Kasumi-1 (cell line): ENCODE measurements around the gene NDEL1.

ENCODE experiments used
- DNase-seq, 2 experiments: peaks; one replicate each; lab custom pipeline; 2025; lab: John Stamatoyannopoulos, UW

The NDEL1 gene

DNA sequence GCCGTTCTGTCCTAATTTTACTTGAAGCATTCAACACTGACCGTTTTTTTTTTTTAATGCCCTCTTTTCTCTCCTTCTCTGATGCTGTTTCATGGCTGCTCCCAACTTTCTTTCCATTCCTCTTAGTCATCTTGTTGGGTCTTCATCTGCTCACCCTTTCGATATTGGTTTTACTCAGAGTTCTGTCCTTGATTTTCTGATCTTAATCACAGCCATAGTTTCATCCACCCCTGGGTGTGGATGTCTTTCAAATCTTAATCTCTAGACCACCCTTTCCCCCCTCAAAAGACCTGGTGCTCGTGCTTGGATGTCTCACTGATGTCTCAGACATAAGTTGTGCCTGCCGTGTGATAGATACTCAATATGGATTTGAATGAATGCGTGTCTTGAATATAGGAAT, 22.4 kb downstream of the NDEL1 start:
- DNase-seq: no peak

DNA sequence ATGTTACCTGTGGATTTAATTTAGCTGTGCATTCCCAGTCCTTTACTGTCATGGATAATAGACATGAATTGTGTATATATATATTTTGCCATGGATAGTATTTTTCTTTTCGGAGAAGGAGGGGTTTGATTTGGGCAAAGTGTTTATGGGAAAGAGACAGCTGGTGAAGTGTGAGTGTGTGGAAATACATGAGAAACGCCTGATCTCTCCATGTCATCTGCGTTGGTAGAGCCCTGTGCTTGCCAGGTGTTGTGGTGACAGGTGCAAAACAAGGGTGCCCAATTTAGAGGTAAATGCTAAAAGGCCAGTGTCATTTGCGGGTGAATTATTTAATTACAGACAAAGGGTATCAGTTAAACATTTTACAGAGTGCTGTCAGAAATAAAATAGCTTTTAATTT, 23.4 kb downstream of the NDEL1 start:
- no peak for DNase-seq

GRCh38 chr17:8459831-8460230, 24.1 kb downstream of the NDEL1 start:
- no peak for DNase-seq

DNA sequence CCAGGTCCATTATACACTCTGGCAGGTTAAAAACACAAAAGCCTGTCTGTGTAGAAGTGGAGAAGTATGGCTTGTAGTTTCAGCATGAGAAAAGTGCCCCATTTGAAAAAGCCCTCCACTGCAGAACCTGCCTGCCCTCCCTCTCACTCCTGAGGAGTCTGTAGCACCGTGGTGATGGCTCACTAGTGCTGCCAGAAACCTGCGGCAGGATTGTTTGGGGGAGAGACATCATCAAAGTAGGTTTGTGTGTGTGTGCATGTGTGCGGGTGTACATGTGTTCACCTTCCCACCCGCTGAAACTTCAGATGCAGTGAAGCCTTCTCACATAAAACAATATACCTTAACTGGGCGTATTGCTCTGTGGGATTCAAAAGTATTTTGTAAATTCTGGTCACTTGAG, 26.9 kb downstream of the NDEL1 start:
- DNase-seq: no peak

DNA sequence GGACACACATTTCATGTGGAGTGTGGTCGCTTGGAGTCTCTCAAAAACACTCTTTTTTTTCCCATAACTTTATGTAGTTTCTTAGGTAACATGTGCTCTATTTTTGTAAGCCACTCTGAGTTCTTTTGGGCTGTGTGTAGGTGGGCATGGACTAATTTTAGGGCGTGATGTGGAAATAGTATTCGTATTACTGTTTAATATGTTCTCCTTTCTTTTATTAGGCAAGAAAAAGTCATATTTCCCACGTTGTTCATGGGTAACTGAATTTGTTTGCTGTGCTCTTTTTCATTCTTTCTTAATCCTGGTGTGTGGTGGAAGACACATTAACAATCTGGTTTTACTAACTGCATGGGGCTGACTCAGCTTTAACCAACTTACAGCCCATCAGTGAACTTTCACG, 27.4 kb downstream of the NDEL1 start:
- DNase-seq: no peak

GRCh38 chr17:8464941-8465340, 29.3 kb downstream of the NDEL1 start:
- DNase-seq: no peak

DNA sequence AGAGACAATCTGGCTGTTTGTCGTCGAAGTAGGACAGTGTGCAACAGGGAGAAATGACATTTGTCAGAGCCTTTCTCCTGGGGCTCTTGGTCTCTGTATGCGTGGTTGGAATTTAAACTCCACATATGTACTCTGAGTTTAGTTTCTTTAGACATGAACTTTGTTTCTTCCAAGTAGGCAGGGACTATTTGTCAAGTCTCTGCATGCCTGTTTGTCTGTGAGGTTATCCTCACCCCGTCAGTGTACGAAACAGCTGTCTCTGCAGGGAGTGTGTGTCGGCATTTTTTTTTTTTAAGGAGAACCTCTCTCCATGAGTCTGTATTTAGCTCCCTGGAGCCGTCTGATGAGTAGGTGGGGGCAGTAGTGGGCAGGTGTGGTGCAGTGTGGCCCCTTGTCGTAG, 29.7 kb downstream of the NDEL1 start:
- DNase-seq: no peak

DNA sequence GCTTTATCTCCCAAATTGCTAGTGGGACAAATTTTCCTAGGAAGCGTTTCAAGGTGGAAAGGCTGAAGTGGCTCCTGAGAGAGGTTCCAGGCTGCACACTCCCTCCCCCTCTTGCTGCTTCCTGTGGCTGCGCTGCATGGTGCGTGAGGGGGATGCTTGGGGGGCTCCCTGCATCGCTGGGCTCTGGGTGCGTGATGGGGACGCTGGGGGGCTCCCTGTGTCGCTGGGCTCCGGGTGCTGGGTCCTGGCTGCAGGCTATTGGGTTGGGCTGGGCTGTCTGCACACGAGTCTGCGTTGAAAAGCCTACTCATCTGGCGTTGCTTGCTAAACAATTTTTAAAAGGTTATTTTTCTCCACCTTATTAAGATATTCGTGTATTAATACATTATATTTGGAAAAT, 30.1 kb downstream of the NDEL1 start:
- DNase-seq: no peak

GRCh38 chr17:8466456-8466855, 30.8 kb downstream of the NDEL1 start:
- DNase-seq: no peak

- DNase-seq: no peak
Measured at GRCh38 chr17:8466873-8467272, 31.2 kb downstream of the NDEL1 start.

DNA sequence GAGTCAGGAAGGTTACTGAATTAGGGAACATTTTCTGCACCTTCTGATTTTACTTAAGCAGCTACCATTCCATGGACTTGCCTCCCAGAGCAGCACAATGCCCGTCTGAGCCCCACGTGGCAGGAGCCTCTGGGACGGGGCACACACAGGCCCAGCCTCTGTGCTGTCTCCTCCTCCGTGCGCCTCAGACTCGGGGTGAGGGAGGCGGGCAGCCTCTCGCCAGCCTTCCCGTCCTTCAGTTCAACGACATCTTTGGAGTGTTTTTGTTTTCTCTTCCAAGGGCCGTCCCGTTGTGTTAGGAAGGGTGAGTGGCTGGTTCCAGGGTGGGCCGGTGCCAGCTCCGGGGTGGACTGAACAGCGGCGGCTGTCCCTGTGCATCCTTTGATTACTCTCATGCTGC, 31.8 kb downstream of the NDEL1 start:
- no peak for DNase-seq

DNA sequence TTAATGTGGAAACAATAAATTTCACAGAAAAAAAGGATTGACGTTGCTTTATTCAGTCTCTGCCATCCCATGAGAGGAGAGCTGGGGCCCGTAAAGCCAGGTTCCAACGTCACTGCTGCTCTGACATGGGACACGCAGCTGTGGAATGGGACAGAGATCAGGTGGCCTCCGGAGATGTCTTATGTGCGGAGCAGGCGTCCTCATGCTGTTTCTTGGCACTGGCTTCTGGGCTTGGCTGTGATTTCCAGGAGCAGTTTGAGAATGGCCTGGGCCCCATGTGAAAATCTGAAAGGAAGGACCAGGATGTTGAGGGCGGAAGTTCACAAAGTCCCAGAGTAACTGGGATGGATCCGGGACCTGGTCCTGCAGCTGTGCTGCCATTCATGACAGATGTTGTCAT, 32.4 kb downstream of the NDEL1 start:
- DNase-seq: no peak

GRCh38 chr17:8468980-8469379, 33.3 kb downstream of the NDEL1 start:
- DNase-seq: no peak

DNA sequence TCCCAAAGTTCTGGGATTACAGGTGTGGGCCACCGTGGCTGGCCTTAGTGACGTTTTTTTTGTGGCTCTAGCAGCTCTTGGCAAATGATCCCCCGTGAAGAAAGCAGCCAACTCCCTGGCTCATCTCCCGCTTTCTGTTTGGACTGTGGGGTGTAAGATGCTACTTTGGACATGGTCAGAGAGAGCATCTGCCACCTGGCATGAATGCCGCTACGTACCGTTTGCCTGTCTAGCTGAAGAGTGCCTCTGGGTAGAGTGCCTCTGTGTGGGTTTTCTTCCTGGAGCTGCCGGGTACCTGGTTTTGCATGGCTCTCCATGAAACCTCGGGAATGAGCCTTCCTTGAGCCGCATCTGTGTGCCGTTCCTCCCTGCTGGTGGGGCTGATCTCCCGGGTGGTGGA, 34.3 kb downstream of the NDEL1 start:
- no peak for DNase-seq

GRCh38 chr17:8470447-8471047, 34.9 kb downstream of the NDEL1 start:
- no peak for DNase-seq

DNA sequence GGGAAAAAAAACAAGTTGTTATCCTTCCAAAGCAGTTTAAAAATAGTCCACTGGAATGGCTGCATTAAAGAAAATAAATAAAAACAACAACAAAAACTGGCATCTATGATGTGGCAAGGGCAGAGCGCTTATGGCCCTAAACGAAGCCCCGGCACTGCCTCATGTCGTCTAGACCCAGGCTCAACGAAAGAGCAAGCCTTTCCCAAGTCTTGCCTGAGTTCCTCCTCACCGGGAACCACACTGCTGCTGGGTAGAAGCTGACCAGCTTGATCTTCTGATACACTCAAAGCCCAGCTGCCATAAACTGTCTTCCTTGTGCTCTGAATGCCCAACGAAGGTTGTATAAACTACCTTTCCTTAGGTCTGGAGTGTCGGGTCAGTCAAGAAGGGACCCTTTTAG, 37.0 kb downstream of the NDEL1 start:
- DNase-seq: no peak

- no peak for DNase-seq
Measured at GRCh38 chr17:8473451-8474192, 37.9 kb downstream of the NDEL1 start.

- no peak for DNase-seq
Measured at GRCh38 chr17:8474826-8475225, 39.1 kb downstream of the NDEL1 start.

- DNase-seq: no peak
Measured at GRCh38 chr17:8475227-8475626, 39.5 kb downstream of the NDEL1 start.

GRCh38 chr17:8475781-8476180, 40.1 kb downstream of the NDEL1 start:
- no peak for DNase-seq

GRCh38 chr17:8476741-8477140, 41.1 kb downstream of the NDEL1 start:
- no peak for DNase-seq

GRCh38 chr17:8477171-8477570, 41.5 kb downstream of the NDEL1 start:
- DNase-seq: no peak

DNA sequence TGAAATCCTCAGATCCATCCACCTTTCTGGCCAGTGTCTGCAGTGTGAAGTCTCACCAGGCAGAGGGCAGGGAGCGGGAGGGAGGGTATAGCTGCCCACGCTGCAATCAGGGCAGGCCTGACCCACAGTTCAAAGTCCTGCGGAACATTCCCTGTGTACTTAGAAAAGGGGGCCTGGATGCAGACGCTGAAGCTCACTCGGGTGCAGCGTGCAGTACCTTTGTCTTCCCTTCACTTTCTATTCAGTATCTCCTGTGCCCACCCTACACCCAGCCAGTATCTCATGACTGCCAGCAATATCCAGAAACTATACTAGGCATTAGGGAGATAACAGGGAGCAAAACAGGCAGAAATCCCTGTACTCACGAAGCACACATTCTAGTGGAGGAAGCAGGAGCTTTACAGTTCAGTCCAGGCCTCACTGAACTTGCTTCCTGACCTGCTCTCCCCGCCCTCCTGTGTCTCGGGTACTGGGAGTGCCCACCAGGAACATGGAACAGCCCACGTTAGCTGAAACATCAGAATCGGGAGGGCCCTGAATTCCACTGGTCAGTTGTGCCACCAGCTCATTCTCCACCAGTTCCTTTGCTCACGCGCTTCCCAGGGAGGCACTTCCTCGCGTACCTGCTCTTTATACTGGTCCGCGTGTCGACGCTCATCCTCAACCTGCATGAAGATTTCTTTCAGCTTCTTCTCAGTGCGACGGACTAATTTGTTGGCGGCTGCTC, 42.2 kb downstream of the NDEL1 start:
- no peak for DNase-seq
